SK-N-SH (cell line): Measurements from ENCODE around the gene NCAPD3. TPM values are rescaled to one million over a fixed set of nuclear protein-coding genes. Genes with fewer than 3 reads are reported as not detected.
A peak's percentile ranks its signal among the peaks of the same experiment; 100 is the strongest.

Experiments
- CTCF ChIA-PET: fragments of 300-600, 350-600 bp; formaldehyde crosslinking; extraction: SDS; loops from one replicate; lab custom pipeline; 2021; lab: Yijun Ruan, JAX
- POLR2A ChIA-PET: fragments of 350-600 bp; sonication (Branson Sonifier 250); formaldehyde crosslinking; extraction: SDS; loops from one replicate; lab custom pipeline; 2020; ENCODE audit warnings: antibody characterized with exemption, inconsistent platforms; lab: Yijun Ruan, JAX
- DNase-seq: peaks from one replicate; pipeline ENCODE4 v3.0.0; 2012
- H2AFZ ChIP-seq: fragments of 200-600 bp; sonication (generic); 2 replicates; pipeline ENCODE4 v1.8.1; 2016; ENCODE audit warnings: antibody characterized with exemption, mild to moderate bottlenecking, low read depth
- H3F3A ChIP-seq: fragments of 200-600 bp; sonication (generic); replicated peaks from 2 replicates; pipeline ENCODE3; 2016; ENCODE audit warnings: antibody characterized with exemption, mild to moderate bottlenecking; ENCODE audit not compliant: insufficient read depth
- H3K27ac ChIP-seq, 2 experiments: fragments of 200-500 bp in 1 of 2; fragments of 200-600 bp in 1 of 2; sonication (Bioruptor generic) in 1 of 2; sonication (generic), shearing (Covaris generic) in 1 of 2; 2 replicates each; pipeline versions ENCODE4 v1.5.1 to v1.6.1; 2014 to 2016; ENCODE audit warnings: low read depth in 2 of 2, inconsistent platforms in 1 of 2, low read length in 1 of 2, mild to moderate bottlenecking in 1 of 2, mixed read lengths in 1 of 2
- H3K27me3 ChIP-seq: fragments of 200-600 bp; sonication (generic), shearing (Covaris generic); 2 replicates; pipeline ENCODE4 v1.6.1; 2016; ENCODE audit warnings: mixed run types; ENCODE audit not compliant: insufficient read depth
- H3K36me3 ChIP-seq, 2 experiments: fragments of 200-500 bp in 1 of 2; fragments of 200-600 bp in 1 of 2; sonication (Bioruptor generic) in 1 of 2; sonication (generic) in 1 of 2; replicated peaks in 1 of 2; 2 replicates each; pipeline versions ENCODE3 to v1.5.1; 2014 to 2016; ENCODE audit warnings: low read length in 1 of 2, mild to moderate bottlenecking in 1 of 2; ENCODE audit not compliant: insufficient read depth in 2 of 2, control insufficient read depth in 1 of 2
- H3K4me1 ChIP-seq, 2 experiments: fragments of 200-500 bp in 1 of 2; fragments of 200-600 bp in 1 of 2; sonication (Bioruptor generic) in 1 of 2; sonication (generic), shearing (Covaris generic) in 1 of 2; 2 replicates each; pipeline versions ENCODE4 v1.5.1 to v1.6.1; 2014 to 2016; ENCODE audit warnings: low read depth in 1 of 2, low read length in 1 of 2, mixed run types in 1 of 2; ENCODE audit not compliant: insufficient read depth in 2 of 2, control insufficient read depth in 1 of 2
- H3K4me2 ChIP-seq: fragments of 200-600 bp; sonication (generic), shearing (Covaris generic); 2 replicates; pipeline ENCODE4 v1.6.1; 2017; ENCODE audit warnings: mixed run types
- H3K4me3 ChIP-seq, 2 experiments: fragments of 200-500 bp in 1 of 2; fragments of 200-600 bp in 1 of 2; sonication (Bioruptor generic) in 1 of 2; sonication (generic), shearing (Covaris generic) in 1 of 2; 2 replicates each; pipeline versions ENCODE4 v1.5.1 to v1.8.1; 2014 to 2016; ENCODE audit warnings: low read depth in 2 of 2, inconsistent platforms in 1 of 2, low read length in 1 of 2, mild to moderate bottlenecking in 1 of 2, mixed read lengths in 1 of 2, moderate library complexity in 1 of 2
- H3K79me2 ChIP-seq: fragments of 200-600 bp; sonication (generic); 2 replicates; pipeline ENCODE4 v1.8.1; 2017; ENCODE audit warnings: mild to moderate bottlenecking; ENCODE audit not compliant: insufficient read depth
- H3K9ac ChIP-seq: fragments of 200-600 bp; sonication (generic); 2 replicates; pipeline ENCODE4 v1.6.1; 2017; ENCODE audit warnings: mixed run types
- H3K9me2 ChIP-seq: fragments of 200-600 bp; sonication (generic); 2 replicates; pipeline ENCODE4 v1.6.1; 2017; ENCODE audit warnings: mixed run types
- H3K9me3 ChIP-seq: fragments of 200-600 bp; sonication (generic); 2 replicates; pipeline ENCODE4 v1.6.1; 2017; ENCODE audit warnings: mixed run types, mild to moderate bottlenecking, moderate library complexity
- H4K20me1 ChIP-seq: fragments of 200-600 bp; sonication (generic); 2 replicates; pipeline ENCODE4 v1.6.1; 2017; ENCODE audit warnings: mild to moderate bottlenecking, mixed run types; ENCODE audit not compliant: insufficient read depth
- CHD2 ChIP-seq: fragments of 150-350 bp; IDR thresholded peaks from 2 replicates; pipeline ENCODE4 v1.6.1; 2018; ENCODE audit warnings: low read length; ENCODE audit not compliant: partially characterized antibody
- ELF1 ChIP-seq: IDR thresholded peaks from 2 replicates; pipeline ENCODE4 v1.4.0; 2012
- EZH2phosphoT487 ChIP-seq: fragments of 200-600 bp; sonication (generic); IDR thresholded peaks from 2 replicates; pipeline ENCODE4 v1.6.1; 2017; ENCODE audit warnings: low read depth, mixed run types, mild to moderate bottlenecking, antibody characterized with exemption, moderate library complexity, borderline replicate concordance
- FOXJ3 ChIP-seq: sonication (generic); formaldehyde crosslinking; IDR thresholded peaks from 2 replicates; pipeline ENCODE4 v1.5.1; 2020; ENCODE audit warnings: mild to moderate bottlenecking, missing genetic modification reagents
- IRF3 ChIP-seq: fragments of 150-350 bp; IDR thresholded peaks from 2 replicates; pipeline ENCODE4 v1.6.1; 2016; ENCODE audit warnings: mild to moderate bottlenecking, low read depth, low read length
- MXI1 ChIP-seq: IDR thresholded peaks from 2 replicates; pipeline ENCODE4 v1.6.1; 2012; ENCODE audit warnings: mild to moderate bottlenecking, low read depth, low read length, improper control_type of control experiment
- NFIC ChIP-seq: IDR thresholded peaks from 2 replicates; pipeline ENCODE4 v1.4.0; 2012; ENCODE audit warnings: borderline replicate concordance
- POLR2AphosphoS5 ChIP-seq: IDR thresholded peaks from 2 replicates; pipeline ENCODE4 v1.6.1; 2012; ENCODE audit warnings: low read depth, low read length
- RFX5 ChIP-seq: IDR thresholded peaks from 2 replicates; pipeline ENCODE4 v1.6.1; 2012; ENCODE audit warnings: mild to moderate bottlenecking, improper control_type of control experiment, low read length
- SIN3A ChIP-seq: IDR thresholded peaks from 2 replicates; pipeline ENCODE4 v1.6.1; 2012; ENCODE audit warnings: low read depth, mild to moderate bottlenecking, low read length, moderate library complexity, borderline replicate concordance
- SMC3 ChIP-seq: IDR thresholded peaks from 2 replicates; pipeline ENCODE4 v1.6.1; 2012; ENCODE audit warnings: low read depth, low read length, improper control_type of control experiment
- TCF12 ChIP-seq: IDR thresholded peaks from 2 replicates; pipeline ENCODE4 v1.4.0; 2012
- ZBTB33 ChIP-seq: IDR thresholded peaks from 2 replicates; pipeline ENCODE4 v1.4.0; 2012; ENCODE audit warnings: low read depth, borderline replicate concordance
- WGBS: methylation state at CpG from one replicate; pipeline ENCODE4 v1.1.6; 2017; ENCODE audit warnings: low lambda C conversion rate; 5-methylcytosine and 5-hydroxymethylcytosine counted together
- polyA plus RNA-seq, 3 experiments: library from polyadenylated mRNA; depleted of rRNA; stranded (reverse); fragments of >200 nt; gene quantifications; 2 replicates each; pipeline ENCODE4 v1.2.3, GENCODE V29; 2012
- TF ChIP-seq, protein P1 (sequence below): IDR thresholded peaks from 2 replicates; pipeline ENCODE4 v1.4.0; 2012; ENCODE audit warnings: low read depth, borderline replicate concordance
- TF ChIP-seq, protein P2 (sequence below): IDR thresholded peaks from 2 replicates; pipeline ENCODE4 v1.4.0; 2012; ENCODE audit warnings: low read depth
- TF ChIP-seq, protein P3 (sequence below): fragments of 200-600 bp; sonication (generic); IDR thresholded peaks from 2 replicates; pipeline ENCODE4 v1.6.1; 2017; ENCODE audit warnings: antibody characterized with exemption, mild to moderate bottlenecking, moderate library complexity

The NCAPD3 gene
- polyA plus RNA-seq, 1 of the 3 experiments (the other 2 are of a cell fraction) = 19.5 TPM

- H3K27me3 ChIP-seq = no peaks in the 10 kb centered on the region
- TF ChIP-seq NFIC (no peak), SMC3 (no peak), TCF12 (no peak), POLR2AphosphoS5 (no peak), MXI1 (peak; percentile 63; the same call in 1 of the 2 replicates), RFX5 (no peak), IRF3 (no peak), SIN3A (no peak), CHD2 (no peak), ELF1 (no peak), ZBTB33 (no peak), EZH2phosphoT487 (no peak), FOXJ3 (0 out of 2 replicates have a peak, but pooled peaks have one; percentile 17)
- TF ChIP-seq, protein P1, sequence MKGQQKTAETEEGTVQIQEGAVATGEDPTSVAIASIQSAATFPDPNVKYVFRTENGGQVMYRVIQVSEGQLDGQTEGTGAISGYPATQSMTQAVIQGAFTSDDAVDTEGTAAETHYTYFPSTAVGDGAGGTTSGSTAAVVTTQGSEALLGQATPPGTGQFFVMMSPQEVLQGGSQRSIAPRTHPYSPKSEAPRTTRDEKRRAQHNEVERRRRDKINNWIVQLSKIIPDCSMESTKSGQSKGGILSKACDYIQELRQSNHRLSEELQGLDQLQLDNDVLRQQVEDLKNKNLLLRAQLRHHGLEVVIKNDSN = no peak
- TF ChIP-seq, protein P2, sequence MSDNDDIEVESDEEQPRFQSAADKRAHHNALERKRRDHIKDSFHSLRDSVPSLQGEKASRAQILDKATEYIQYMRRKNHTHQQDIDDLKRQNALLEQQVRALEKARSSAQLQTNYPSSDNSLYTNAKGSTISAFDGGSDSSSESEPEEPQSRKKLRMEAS = peak; percentile 21; the same call in 1 of the 2 replicates
- TF ChIP-seq, protein P3, sequence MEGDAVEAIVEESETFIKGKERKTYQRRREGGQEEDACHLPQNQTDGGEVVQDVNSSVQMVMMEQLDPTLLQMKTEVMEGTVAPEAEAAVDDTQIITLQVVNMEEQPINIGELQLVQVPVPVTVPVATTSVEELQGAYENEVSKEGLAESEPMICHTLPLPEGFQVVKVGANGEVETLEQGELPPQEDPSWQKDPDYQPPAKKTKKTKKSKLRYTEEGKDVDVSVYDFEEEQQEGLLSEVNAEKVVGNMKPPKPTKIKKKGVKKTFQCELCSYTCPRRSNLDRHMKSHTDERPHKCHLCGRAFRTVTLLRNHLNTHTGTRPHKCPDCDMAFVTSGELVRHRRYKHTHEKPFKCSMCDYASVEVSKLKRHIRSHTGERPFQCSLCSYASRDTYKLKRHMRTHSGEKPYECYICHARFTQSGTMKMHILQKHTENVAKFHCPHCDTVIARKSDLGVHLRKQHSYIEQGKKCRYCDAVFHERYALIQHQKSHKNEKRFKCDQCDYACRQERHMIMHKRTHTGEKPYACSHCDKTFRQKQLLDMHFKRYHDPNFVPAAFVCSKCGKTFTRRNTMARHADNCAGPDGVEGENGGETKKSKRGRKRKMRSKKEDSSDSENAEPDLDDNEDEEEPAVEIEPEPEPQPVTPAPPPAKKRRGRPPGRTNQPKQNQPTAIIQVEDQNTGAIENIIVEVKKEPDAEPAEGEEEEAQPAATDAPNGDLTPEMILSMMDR = no peak
- ChIA-PET CTCF (interaction anchor here (0.7 to 3.8 kb wide), 7 partner anchors 11 to 75 kb away, joined by 3 to 25 read pairs (median 4); no protein-coding TSS in a partner anchor), POLR2A (interaction anchor here (0.6 kb wide), 1 partner anchor 138 kb away, joined by 3 read pairs; no protein-coding TSS in a partner anchor)
- peak overlapping the region; percentile 55 for H3K9ac ChIP-seq
- peaks cover 35% of the 10 kb centered on the region; the same call in 1 of the 2 replicates for H3K79me2 ChIP-seq
- no peaks in the 10 kb centered on the region for H3K9me3 ChIP-seq
- no peaks in the 10 kb centered on the region for H4K20me1 ChIP-seq
- no peaks in the 10 kb centered on the region for H3K36me3 ChIP-seq
- H3K4me2 ChIP-seq = peak overlapping the region; percentile 88
- peaks cover 22 to 45% of the 10 kb centered on the region in 2 experiments for H3K4me1 ChIP-seq
- peak; percentile 86 for DNase-seq
- peak overlapping the region; percentile 51 to 61 for H3K4me3 ChIP-seq
- peaks cover 38% of the 10 kb centered on the region for H3F3A ChIP-seq
- 11% methylated on average over 14 of the region's 54 CpGs for WGBS
- peak overlapping the region; percentile 28 to 70; a peak in 3 of 4 replicates for H3K27ac ChIP-seq
- H2AFZ ChIP-seq = peak overlapping the region; percentile 58
- H3K9me2 ChIP-seq = no peaks in the 10 kb centered on the region
Measured at GRCh38 chr11:134124660-134125451, 98.9 kb downstream of the NCAPD3 start.
